ENCODE results near the gene TTC17.

DNA sequence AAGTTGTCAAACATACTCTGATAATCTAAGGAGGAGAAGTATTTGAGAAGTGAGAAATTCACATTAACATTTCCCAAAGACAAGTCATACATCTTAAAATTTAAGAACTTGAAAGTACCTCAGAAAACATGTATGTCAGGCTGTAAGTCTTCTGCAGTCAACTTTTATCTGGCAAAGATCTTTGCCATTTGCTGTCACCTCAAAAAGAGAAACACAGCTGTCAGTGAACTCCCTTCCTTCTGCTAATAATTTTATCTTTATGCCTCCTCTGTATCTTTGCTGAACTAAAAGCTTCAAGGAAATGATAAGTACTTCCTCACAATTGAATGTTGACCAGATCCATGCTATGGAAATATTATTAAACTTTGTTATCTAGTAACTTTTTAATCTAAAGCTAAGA lies 18.7 kb downstream of the TTC17 start:
- TF ChIP-seq, protein P1, sequence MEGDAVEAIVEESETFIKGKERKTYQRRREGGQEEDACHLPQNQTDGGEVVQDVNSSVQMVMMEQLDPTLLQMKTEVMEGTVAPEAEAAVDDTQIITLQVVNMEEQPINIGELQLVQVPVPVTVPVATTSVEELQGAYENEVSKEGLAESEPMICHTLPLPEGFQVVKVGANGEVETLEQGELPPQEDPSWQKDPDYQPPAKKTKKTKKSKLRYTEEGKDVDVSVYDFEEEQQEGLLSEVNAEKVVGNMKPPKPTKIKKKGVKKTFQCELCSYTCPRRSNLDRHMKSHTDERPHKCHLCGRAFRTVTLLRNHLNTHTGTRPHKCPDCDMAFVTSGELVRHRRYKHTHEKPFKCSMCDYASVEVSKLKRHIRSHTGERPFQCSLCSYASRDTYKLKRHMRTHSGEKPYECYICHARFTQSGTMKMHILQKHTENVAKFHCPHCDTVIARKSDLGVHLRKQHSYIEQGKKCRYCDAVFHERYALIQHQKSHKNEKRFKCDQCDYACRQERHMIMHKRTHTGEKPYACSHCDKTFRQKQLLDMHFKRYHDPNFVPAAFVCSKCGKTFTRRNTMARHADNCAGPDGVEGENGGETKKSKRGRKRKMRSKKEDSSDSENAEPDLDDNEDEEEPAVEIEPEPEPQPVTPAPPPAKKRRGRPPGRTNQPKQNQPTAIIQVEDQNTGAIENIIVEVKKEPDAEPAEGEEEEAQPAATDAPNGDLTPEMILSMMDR (conservative IDR thresholded peaks at IDR 0.05; ENCODE audit: low read depth, low read length) = no peak
- TF ChIP-seq EZH2 (IDR thresholded peaks at IDR 0.05; ENCODE audit: low read length, unreplicated experiment) = no peak
- no peak for TF ChIP-seq EZH2phosphoT487 (IDR thresholded peaks at IDR 0.05; ENCODE audit: borderline replicate concordance, low read length)

Data from PC-3 (cell line).